Stomach (tissue), 4 donors: ENCODE data around the gene TMEM176A.

ENCODE experiments used
- CTCF ChIP-seq, 7 experiments: fragments of 450-650 bp in 4 of 7; fragments of 200-600 bp in 3 of 7; sonication (generic) in 3 of 7; IDR thresholded peaks; one replicate each; pipeline ENCODE4 v1.5.1; 2016 to 2019; ENCODE audit warnings: antibody characterized with exemption in 7 of 7, control low read depth in 2 of 7, mild to moderate bottlenecking in 1 of 7
- EP300 ChIP-seq: sonication (generic); formaldehyde crosslinking; IDR thresholded peaks from one replicate; pipeline ENCODE4 v1.6.1; 2017; ENCODE audit warnings: antibody characterized with exemption
- POLR2A ChIP-seq, 4 donors: fragments of 450-650 bp; IDR thresholded peaks; one replicate each; pipeline ENCODE4 v1.6.1; 2016; ENCODE audit warnings: antibody characterized with exemption in 4 of 4, control low read depth in 2 of 4, mild to moderate bottlenecking in 1 of 4, moderate library complexity in 1 of 4
- POLR2AphosphoS5 ChIP-seq, 3 donors: sonication (generic); formaldehyde crosslinking; IDR thresholded peaks; one replicate each; pipeline ENCODE4 v1.6.1; 2016; ENCODE audit warnings: antibody characterized with exemption in 3 of 3

DNA sequence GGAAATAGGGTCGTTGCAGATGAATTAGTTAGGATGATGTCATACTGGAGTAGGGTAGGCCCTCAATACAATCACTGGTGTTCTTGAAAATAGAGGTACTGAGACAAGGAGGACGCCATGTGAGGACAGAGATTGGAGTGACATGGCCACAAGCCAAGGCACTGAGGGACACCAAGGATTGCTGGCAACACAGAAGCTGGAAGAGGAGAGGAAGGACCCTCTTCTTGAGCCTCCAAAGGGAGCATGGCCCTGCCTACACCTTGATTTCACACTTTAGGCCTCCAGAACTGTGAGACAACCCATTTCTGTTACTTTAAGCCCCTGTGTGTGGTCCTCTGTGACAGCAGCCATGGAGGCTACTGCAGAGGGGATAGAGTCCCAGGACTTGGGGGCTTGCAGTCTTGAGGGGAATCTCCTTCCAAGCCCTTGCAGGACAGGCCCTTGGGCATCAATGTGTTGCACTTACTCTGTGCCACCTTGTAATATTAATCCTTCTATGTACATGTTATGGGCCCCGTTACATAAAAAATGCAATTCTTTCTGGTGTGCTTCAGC, 48.1 kb downstream of the TMEM176A start:
- TF ChIP-seq CTCF (IDR thresholded peaks at IDR 0.05) (no peak), POLR2A (IDR thresholded peaks at IDR 0.05) (no peak), EP300 (no peak), POLR2AphosphoS5 (IDR thresholded peaks at IDR 0.05) (no peak)
